ENCODE data around the gene HLF. TPM values are rescaled to one million over a fixed set of nuclear protein-coding genes. Genes with fewer than 3 reads are reported as not detected.

HLF gene
- total and polyA plus RNA-seq, 2 donors (not counting 1 experiment from before 2014, with no cell fraction given): 0.10 TPM; not detected in 1

GRCh38 chr17:55273579-55274354, 9.0 kb downstream of the HLF start:
- Histone ChIP-seq H3K9ac (ENCODE audit: low read length) (no peak overlapping the region), H3K27ac (ENCODE audit: low read length in 2 of 2) (no peak overlapping the region), H2AFZ (ENCODE audit: insufficient read depth, low read depth, low read length, poor library complexity, severe bottlenecking) (no peak overlapping the region), H3K36me3 (replicated peaks in 1 of 2; ENCODE audit: control extremely low read depth in 1 of 2, control insufficient read depth in 1 of 2, extremely low read depth in 1 of 2, insufficient read depth in 2 of 2, low read length in 1 of 2) (no peaks in the 10 kb centered on the region), H3K4me3 (ENCODE audit: control extremely low read depth in 1 of 5, extremely low read depth in 1 of 5, insufficient read depth in 1 of 5, low read depth in 2 of 5, low read length in 4 of 5) (no peak overlapping the region), H4K20me1 (ENCODE audit: control insufficient read depth, insufficient read depth, low read length, poor library complexity, severe bottlenecking) (no peaks in the 10 kb centered on the region), H3K9me3 (ENCODE audit: control extremely low read depth in 1 of 3, control insufficient read depth in 2 of 3, insufficient read depth in 1 of 3, low read length in 2 of 3) (peaks cover 0 to 5% (median 0%) of the 10 kb centered on the region in 3 donors), H3K27me3 (replicated peaks in 1 of 4; ENCODE audit: control extremely low read depth in 1 of 4, control insufficient read depth in 3 of 4, insufficient read depth in 4 of 4, low read length in 3 of 4) (peaks cover 0 to 36% (median 20%) of the 10 kb centered on the region in 4 experiments), H3K4me2 (replicated peaks; ENCODE audit: low read depth, low read length, poor library complexity, severe bottlenecking) (no peak overlapping the region), H3K4me1 (ENCODE audit: control insufficient read depth in 2 of 2, insufficient read depth in 2 of 2, low read length in 2 of 2) (no peaks in the 10 kb centered on the region), H3K79me2 (ENCODE audit: control insufficient read depth, insufficient read depth, low read length) (no peaks in the 10 kb centered on the region)
- peaks cover 73% of the 10 kb centered on the region for H3K27me3 Mint-ChIP-seq
- ATAC-seq (ENCODE audit: low read depth) (no peak), DNase-seq (no peak)
- CTCF ChIA-PET: no interaction called here
- POLR2A ChIA-PET: no interaction called here
- WGBS (ENCODE audit: insufficient coverage): 65% methylated on average over 2 of the region's 7 CpGs
- no peaks in the 10 kb centered on the region for H3K4me1 Mint-ChIP-seq
- H3K9me3 Mint-ChIP-seq (ENCODE audit: insufficient read depth): no peaks in the 10 kb centered on the region
- no peak overlapping the region for H3K27ac Mint-ChIP-seq
- no peak overlapping the region for H3K4me3 Mint-ChIP-seq
- intact Hi-C loops (cut with micrococcal nuclease): no loop called here
- no peak for TF ChIP-seq EZH2 (IDR thresholded peaks at IDR 0.05; ENCODE audit: borderline replicate concordance, insufficient read depth, low read depth, low read length, poor library complexity, severe bottlenecking)
- no peak for TF ChIP-seq CTCF (IDR thresholded peaks at IDR 0.05)
